Measurements from ENCODE around the gene RBM25.

The RBM25 gene

GRCh38 chr14:73025544-73025943, 32.8 kb upstream of the RBM25 start:
- Histone ChIP-seq H3K36me3 (ENCODE audit: control insufficient read depth in 2 of 2, insufficient read depth in 1 of 2, low read length in 2 of 2) (peaks cover 6 to 31% of the 10 kb centered on the region in 2 experiments), H3K4me1 (ENCODE audit: control insufficient read depth, insufficient read depth, low read length) (peaks cover 4% of the 10 kb centered on the region; the same call in 1 of the 2 replicates), H3K4me3 (ENCODE audit: low read depth, low read length) (peak overlapping the region; percentile 73), H3K27ac (ENCODE audit: extremely low read depth, low read depth, low read length) (no peak overlapping the region), H3K9me3 (ENCODE audit: control insufficient read depth, insufficient read depth, low read depth, low read length) (no peaks in the 10 kb centered on the region)
- TF ChIP-seq ZNF37A (tag by site-specific recombination; IDR thresholded peaks at IDR 0.05): no peak
- TF ChIP-seq ZBTB6 (tag by site-specific recombination; IDR thresholded peaks at IDR 0.05): no peak
- no peak for TF ChIP-seq ZNF248 (tag by site-specific recombination; IDR thresholded peaks at IDR 0.05)
- ChIA-PET CTCF (interaction anchor here (0.6 to 1.1 kb wide), 2 partner anchors 47 to 75 kb away, joined by 3 read pairs; no protein-coding TSS in a partner anchor), POLR2A (interaction anchor here (3.3 kb wide), 1 partner anchor 33 kb away, joined by 51 read pairs; the partner anchor contains the start of gene RBM25)

GRCh38 chr14:73026243-73026844, 32.0 kb upstream of the RBM25 start:
- H3K36me3 ChIP-seq (ENCODE audit: control insufficient read depth in 2 of 2, insufficient read depth in 1 of 2, low read length in 2 of 2): peaks cover 6 to 29% of the 10 kb centered on the region in 2 experiments
- peak overlapping the region; percentile 73 for H3K4me3 ChIP-seq (ENCODE audit: low read depth, low read length)
- ChIA-PET CTCF (interaction anchor here (1.1 to 1.6 kb wide), 2 partner anchors 32 to 76 kb away, joined by 3 to 5 read pairs; partner anchors contain the start of gene RBM25), POLR2A (interaction anchor here (0.9 to 3.3 kb wide), 9 partner anchors 9 to 110 kb away, joined by 3 to 51 read pairs (median 3); partner anchors contain the start of genes PSEN1 and RBM25)
- H3K9me3 ChIP-seq (ENCODE audit: control insufficient read depth, insufficient read depth, low read depth, low read length): no peaks in the 10 kb centered on the region
- TF ChIP-seq ZNF596 (tag by site-specific recombination; IDR thresholded peaks at IDR 0.05): no peak
- TF ChIP-seq ZNF654 (tag by site-specific recombination; IDR thresholded peaks at IDR 0.05; ENCODE audit: low read depth): no peak
- TF ChIP-seq ZNF112 (tag by site-specific recombination; IDR thresholded peaks at IDR 0.05): no peak
- TF ChIP-seq ZNF280D (tag by site-specific recombination; IDR thresholded peaks at IDR 0.05): no peak
- TF ChIP-seq ZNF544 (tag by site-specific recombination; IDR thresholded peaks at IDR 0.05): no peak
- TF ChIP-seq ZNF776 (tag by site-specific recombination; IDR thresholded peaks at IDR 0.05; ENCODE audit: borderline replicate concordance): no peak
- no peak for TF ChIP-seq ZNF792 (tag by site-specific recombination; IDR thresholded peaks at IDR 0.05)
- H3K27ac ChIP-seq (ENCODE audit: extremely low read depth, low read depth, low read length): no peak overlapping the region; the same call in 1 of the 2 replicates
- H3K4me1 ChIP-seq (ENCODE audit: control insufficient read depth, insufficient read depth, low read length): peaks cover 4% of the 10 kb centered on the region; the same call in 1 of the 2 replicates

GRCh38 chr14:73026845-73027542, 31.3 kb upstream of the RBM25 start, which contains the start of gene ZFYVE1:
ZFYVE1 (minus strand) TSS chr14:73027106; CDS start chr14:73024508, 2,598 bp downstream.
- ChIA-PET CTCF (interaction anchor here (0.6 to 1.6 kb wide), 2 partner anchors 32 to 1454 kb away, joined by 3 to 5 read pairs; partner anchors contain the start of gene RBM25), POLR2A (interaction anchor here (0.9 to 3.3 kb wide), 9 partner anchors 9 to 109 kb away, joined by 3 to 51 read pairs (median 3); partner anchors contain the start of genes PSEN1 and RBM25)
- Histone ChIP-seq H3K36me3 (ENCODE audit: control insufficient read depth in 2 of 2, insufficient read depth in 1 of 2, low read length in 2 of 2) (peaks cover 6 to 22% of the 10 kb centered on the region in 2 experiments), H3K9me3 (ENCODE audit: control insufficient read depth, insufficient read depth, low read depth, low read length) (no peaks in the 10 kb centered on the region), H3K4me3 (ENCODE audit: low read depth, low read length) (peak within 1 kb of the TSS; percentile 73), H3K4me1 (ENCODE audit: control insufficient read depth, insufficient read depth, low read length) (peaks cover 4% of the 10 kb centered on the region; the same call in 1 of the 2 replicates), H3K27ac (ENCODE audit: extremely low read depth, low read depth, low read length) (peak within 1 kb of the TSS; percentile 53; the same call in 1 of the 2 replicates)
- no peak for TF ChIP-seq ZNF426 (tag by site-specific recombination; IDR thresholded peaks at IDR 0.05)
- TF ChIP-seq HOXC10 (CRISPR knock-in tag; IDR thresholded peaks at IDR 0.05): no peak
- no peak for TF ChIP-seq ZNF701 (tag by site-specific recombination; IDR thresholded peaks at IDR 0.05)
- peak; percentile 100 for TF ChIP-seq SP3 (tag by site-specific recombination; IDR thresholded peaks at IDR 0.05)
- TF ChIP-seq ZSCAN18 (tag by site-specific recombination; IDR thresholded peaks at IDR 0.05): no peak
- TF ChIP-seq ZNF184 (tag by site-specific recombination; IDR thresholded peaks at IDR 0.05): no peak
- TF ChIP-seq ZFP37 (tag by site-specific recombination; IDR thresholded peaks at IDR 0.05): no peak
- no peak for TF ChIP-seq ZNF621 (tag by site-specific recombination; IDR thresholded peaks at IDR 0.05)
- TF ChIP-seq SCRT2 (tag by site-specific recombination; IDR thresholded peaks at IDR 0.05): 0 out of 2 replicates have a peak, but pooled peaks have one; percentile 14
- TF ChIP-seq ZNF513 (tag by site-specific recombination; IDR thresholded peaks at IDR 0.05): no peak
- TF ChIP-seq PBX3 (CRISPR knock-in tag; IDR thresholded peaks at IDR 0.05): no peak

Measured in HEK293 (cell line).